ENCODE data around the gene TOM1.
A peak's percentile ranks its signal among the peaks of the same experiment; 100 is the strongest.

The TOM1 gene

DNA sequence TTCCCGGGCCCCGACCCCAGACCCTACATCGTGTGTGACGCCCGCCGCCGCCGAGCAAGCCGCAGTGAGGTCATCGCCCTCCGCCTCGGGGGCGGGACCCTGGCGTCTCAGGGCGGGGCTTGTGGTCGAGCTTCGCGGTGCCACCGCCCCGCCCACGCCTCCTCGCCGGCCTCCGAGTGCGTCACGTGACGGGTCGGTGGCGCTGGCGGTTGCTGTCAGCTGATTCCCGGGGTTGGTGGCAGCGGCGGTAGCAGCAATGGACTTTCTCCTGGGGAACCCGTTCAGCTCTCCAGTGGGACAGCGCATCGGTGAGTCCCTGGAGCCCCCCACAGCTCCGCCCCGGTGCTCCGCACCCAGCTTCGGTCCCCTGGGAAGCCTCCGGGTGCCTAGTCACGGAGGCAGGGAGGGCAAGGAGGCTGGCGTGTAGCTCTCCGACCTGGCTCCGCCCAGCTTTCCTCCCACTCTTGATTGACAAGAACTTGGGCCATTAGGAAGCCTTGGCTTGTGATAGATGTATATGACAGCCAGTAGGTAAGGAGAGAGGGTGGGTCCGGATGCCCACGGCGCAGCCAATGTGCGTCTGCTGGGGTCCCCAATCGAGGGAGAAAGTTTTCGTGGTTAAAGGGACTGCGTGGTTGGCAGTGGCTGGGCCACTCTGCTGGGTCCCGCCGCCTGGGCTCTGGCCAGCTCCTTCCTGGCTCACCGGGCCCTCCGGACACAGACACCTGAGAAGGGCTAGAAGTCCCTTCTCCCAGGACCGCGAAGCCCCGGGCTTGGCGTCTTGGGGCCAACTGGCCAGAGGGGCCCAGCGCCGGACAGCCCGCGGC lies at the start of gene TOM1:
TSS of gene TOM1 (plus strand) at position 222 of the 827 bp plus-strand sequence. CDS start at position 257, 35 bp downstream.
- DNase-seq (ENCODE audit: low read depth): peak; percentile 89

DNA sequence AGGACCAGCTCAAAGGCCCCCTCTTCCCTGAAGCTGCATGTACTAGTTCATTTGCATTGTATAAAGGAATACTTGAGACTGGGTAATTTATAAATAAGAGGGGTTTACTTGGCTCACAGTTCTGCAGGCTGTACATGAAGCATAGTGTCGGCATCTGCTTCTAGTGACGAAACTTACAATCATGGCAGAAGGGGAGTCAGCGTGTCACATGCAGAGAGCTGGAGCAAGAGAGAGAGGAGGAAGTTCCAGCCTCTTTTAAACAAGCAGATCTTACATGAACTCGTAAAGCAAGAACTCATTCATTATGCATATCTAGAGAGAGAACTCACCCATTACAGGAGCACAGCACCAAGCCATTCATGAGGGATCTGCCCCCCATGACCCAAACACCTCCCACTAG lies 49.5 kb upstream of the TOM1 start:
- no peak for DNase-seq (ENCODE audit: low read depth)

DNA sequence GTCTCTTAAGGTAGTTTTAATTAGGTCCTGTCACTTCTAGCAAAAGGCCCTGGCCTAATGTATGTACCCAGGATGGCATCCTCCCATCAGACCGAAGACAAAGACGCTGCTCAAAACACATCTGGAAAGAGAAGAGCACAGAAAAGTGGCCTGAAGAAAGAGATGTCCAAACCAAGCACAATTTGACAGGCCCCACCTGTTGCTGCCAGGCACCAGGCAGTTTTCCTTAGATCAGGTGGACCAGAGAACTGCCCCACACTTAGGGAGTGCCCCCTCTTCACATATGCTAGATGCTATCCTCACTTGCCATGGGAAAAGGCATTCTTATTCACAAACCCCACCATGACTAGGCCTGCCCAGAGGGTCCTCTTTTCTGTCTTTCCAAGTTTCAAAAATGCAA lies 45.7 kb upstream of the TOM1 start:
- DNase-seq (ENCODE audit: low read depth): no peak

DNA sequence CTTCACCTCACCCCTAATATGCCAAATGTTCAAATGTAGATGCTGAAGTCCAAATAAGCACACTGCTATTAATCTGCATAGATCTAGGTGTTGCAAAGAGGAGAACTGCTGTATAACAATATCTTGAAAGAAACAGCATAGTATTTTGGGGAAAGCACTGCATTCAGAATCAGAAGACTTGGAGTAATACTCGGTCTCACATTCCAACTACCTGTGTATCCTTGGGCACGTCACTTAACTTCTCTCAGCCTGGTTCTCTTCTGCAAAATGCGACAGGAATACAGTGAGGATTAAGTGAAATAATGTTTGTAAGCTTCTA lies 42.7 kb upstream of the TOM1 start:
- DNase-seq (ENCODE audit: low read depth): no peak

DNA sequence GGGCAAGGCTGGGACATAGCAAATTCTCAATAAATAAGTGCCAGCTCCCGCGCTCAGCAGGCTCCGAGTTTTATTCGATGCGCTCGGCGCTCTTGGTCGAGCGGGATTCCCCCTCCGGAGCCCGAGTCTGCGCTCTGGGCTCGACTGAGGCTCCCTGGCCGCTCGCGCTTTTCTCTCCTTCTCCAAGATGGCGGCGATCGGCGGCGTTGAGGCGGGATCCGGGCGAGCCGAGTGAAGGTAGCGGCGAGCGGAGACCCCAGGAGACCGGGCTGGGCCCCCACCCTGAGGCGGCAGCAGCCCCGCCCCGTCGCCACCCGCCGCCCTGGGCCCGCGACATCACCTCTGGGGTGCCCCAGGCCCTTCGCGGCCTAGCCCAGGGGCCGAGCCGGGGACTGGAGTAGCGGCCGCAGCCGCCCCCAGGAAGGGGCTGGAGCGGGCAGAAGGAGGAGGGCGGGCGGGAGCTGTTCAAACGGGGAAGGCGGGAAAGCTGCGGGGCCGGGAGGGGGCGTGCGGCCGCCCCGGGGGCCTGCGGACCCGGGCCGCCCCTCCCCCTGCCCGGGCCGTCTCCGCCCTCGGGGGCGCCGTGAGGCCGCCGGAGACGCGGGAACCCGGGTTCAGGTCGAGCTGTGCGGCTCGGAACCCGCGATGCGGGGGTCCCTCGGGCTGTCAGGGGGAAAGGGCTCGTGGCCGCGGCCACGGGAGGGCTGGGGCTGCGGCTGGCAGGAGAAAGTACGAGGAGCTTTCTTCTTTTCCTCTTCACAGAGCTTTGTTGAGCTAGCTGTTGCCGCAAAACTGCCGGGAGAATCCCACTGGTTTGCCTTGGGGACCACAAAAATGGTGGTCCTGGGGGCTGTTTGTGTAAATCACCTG lies 42.1 kb upstream of the TOM1 start, which contains the start of gene HMGXB4:
TSS of gene HMGXB4 (plus strand) at position 173 of the 870 bp plus-strand sequence. CDS start 4,898 bp downstream, outside the sequence.
- peak; percentile 73 for DNase-seq (ENCODE audit: low read depth)

DNA sequence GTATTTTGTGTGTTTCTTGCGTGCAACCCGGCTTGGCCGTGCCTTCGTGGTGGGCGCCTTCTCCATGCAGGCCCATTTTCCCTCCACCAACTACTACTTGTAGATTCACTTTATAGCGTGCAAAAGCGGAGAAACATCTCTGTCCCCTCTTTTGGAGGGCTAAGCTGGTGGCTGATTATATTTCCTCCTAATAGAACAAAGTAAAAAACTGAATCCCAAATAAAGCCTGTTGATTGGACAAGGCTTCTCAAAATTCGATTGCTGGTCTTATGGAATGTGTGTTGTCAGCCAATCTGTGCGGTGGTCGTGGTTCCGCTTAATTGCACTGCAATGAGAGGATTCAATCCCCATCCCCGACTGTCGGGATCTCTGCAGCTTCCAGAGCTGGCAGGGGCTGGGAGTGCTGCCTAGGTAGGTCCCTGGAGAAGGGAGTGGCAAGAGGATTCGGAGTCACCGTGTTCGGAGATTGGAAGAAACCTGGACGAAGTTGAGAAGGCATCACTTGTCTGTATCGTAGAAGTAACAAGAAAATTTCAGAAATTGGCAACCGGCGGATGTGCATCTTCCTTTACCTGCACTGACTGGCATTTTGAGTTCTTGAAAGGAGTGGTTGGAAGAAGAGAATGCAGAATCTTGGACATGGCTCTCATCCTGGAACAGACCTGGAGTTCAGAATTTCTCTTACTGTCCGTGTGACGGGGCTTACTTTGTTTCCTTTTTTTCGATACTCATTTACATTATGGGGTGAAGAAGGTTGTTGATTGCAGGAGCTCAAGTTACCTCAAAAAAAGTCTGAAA lies 41.3 kb upstream of the TOM1 start:
- no peak for DNase-seq (ENCODE audit: low read depth)

DNA sequence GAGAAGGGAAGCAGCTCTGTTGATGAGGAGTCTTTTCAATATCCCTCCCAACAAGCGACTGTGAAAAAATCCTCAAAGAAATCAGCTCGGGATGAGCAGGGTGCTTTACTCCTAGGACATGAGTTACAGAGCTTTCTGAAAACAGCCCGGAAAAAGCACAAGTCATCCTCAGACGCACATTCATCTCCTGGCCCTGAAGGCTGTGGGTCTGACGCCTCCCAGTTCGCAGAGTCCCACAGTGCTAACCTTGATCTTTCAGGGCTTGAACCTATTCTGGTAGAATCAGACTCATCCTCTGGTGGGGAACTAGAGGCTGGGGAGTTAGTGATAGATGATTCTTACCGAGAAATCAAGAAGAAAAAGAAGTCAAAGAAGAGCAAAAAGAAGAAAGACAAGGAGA lies 34.7 kb upstream of the TOM1 start:
- DNase-seq (ENCODE audit: low read depth): no peak

DNA sequence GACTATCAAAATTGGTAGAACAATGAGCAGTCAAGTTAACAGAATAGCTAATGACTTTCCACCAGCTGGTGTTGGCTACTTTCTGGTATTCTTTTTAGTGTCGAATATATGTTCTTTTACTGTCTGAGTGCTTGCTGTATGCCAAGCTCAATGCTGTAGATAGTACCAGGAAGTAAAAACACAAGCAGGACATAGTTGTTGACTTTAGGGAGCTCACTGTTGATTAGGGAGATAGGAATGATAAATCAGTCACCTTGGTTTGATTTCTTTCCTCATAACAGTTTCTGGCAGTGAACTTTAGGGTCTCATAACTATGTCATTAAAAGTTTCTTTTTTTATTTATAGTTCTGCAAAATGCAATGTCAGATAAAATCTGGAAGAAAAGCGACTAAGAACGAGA lies 33.4 kb upstream of the TOM1 start:
- no peak for DNase-seq (ENCODE audit: low read depth)

DNA sequence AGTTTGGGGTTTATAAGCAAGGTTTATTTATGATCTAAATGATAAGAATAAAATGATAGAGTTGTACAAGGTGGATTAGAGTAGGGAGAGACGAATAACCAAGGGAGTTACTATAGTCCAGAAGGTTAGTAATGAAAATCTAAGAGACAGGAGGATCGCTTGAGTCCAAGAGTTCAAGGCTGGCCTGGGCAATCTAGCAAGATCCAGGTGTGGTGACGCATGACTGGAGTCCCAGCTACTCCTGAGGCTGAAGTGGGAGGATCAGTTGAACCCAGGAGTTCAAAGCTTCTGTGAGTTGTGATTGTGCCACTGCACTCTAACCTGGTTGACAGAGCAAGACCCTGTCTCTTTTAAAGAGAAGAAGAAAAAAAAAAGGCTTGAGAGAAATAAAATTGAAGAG lies 30.1 kb upstream of the TOM1 start:
- DNase-seq (ENCODE audit: low read depth): no peak

DNA sequence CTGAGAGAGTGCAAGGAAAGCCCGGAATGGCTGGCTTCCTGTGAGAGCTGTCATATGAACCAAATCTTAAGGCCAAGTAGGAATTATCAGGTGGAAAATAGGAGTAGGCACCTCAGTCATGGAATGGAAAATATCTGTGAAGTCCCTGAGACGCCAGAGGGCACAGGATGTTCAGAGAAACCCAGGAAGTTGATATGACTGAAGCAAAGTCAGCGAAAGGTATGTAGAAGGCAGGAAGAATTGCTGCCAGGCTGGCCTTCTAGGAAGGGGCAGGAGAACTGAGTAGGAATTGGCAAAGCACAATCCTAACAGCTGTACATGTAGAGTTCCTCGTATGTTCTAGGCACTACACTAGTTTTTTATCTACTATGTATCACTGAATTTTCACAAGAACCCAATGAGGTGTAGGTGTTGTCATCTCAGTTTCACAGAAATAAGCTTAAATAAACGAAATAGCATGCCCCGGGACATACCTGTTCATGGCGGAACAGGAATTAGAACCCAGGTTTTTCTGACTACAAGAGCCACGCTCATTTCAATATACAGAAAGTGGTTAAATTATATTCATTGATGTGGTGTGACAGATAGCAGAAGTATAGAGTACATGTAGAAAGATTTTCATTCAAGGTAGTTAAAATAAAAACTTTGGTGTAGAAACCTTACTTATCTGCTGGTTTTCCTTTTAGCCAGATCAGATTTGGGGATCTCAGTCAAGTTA lies 25.4 kb upstream of the TOM1 start:
- DNase-seq (ENCODE audit: low read depth): no peak

DNA sequence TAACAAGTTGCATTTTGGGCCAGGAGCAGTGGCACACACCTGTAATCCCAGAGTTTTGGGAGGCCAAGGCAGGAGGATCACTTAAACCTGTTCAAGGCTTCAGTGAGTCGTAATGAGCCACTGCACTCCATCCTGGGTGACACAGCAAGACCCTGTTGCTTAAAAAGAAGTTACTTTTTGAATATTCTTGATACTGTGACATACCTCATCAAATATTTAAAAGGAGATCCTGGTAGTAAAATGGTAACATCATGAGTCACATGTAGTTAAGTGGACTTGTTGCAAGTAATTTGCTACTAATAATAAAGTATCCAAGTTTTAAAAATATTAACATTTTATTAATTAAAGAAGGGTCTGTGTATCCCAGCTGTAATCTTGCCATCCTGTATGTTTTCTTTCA lies 24.1 kb upstream of the TOM1 start:
- DNase-seq (ENCODE audit: low read depth): no peak

DNA sequence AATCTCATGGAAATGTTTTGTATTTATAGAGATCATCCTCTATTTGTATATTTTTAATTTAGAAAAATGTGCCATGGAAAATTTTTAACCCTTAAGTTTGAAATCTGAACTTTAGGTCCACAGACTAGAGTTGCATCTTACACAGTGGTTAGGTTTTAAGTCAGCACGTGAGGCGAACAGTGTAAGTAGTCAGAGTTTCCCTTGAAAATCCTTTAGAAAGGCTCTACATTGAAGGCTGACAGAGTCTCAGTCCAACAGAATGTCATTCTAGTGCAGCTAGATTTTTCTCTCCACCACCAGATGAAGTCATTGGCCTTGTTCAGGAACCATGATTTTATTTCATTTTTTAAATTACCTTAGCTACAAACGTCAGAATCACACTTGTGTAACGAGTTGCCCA lies 23.7 kb upstream of the TOM1 start:
- no peak for DNase-seq (ENCODE audit: low read depth)

DNA sequence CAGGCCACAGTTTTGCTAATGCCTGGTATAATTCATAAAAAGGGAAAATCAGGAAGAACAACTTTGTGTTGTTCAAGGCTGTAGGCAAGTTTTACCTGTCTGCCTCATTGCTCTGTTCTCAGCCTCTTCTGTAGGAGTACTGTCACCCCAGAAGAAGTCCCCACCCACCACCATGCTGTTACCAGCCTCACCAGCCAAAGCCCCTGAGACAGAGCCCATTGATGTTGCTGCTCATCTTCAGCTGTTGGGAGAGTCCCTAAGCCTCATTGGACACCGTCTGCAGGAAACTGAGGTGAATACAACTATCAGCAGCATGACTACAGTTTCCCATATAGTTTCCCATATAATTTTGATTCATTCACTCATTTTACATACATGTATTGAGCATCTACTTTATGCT lies 11.6 kb upstream of the TOM1 start:
- DNase-seq (ENCODE audit: low read depth): no peak

DNA sequence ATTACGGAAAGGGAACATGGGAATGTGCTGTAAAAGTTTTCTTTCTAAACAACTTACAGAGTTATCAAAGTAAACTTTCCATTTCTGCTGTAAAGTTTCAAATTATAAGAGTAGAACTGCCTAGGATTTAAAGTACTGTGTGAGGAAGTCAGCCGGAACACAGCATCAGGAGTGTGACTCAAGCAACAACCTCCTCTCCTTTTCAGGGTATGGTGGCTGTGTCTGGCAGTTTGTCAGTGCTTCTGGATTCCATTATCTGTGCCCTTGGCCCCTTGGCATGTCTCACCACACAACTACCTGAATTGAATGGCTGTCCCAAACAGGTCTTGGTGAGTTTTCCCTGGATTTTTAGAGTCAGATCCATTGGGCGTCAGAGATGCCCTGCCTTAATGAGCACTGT lies 6.9 kb upstream of the TOM1 start:
- no peak for DNase-seq (ENCODE audit: low read depth)

DNA sequence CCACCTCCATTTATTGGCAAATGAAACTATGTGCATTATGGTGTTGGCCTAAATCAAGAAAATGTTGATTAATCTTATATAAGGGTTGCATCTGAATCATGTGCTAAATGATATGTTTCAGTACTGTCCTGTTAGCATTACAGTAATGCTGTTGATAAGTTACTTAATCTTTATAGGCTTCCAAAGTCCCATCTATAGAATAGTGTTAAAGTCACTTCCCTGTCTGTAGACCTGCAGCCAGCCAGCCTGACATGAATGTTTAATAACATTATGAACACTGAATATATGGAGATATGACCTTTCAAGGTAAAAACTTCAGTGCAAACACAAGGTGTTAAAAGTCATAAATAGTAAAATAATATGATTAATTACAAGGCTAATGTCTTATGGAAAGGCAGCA lies 3.6 kb upstream of the TOM1 start:
- DNase-seq (ENCODE audit: low read depth): no peak

DNA sequence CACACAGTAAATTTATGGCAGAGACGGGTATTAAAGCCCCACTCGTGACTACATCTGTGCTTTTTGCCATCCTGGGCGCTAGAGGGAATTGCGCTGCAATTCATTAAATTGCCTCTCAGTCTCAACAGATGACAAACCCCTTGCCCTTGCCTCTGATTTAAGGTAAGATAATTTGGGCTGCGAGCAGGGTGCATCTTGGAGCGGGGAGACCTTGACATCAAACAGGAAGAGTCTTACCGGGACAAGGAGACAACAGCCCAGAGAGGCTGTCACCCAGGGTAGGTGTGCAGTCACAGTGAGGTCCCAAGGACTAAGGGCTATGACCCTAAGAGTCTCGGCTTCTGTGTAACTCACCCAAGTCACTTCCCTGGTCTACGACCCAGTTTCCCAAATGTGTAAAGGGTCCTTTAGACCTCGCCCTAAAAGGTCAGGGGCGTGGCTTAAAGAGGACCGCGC lies 449 bp upstream of the TOM1 start:
- no peak for DNase-seq (ENCODE audit: low read depth)

DNA sequence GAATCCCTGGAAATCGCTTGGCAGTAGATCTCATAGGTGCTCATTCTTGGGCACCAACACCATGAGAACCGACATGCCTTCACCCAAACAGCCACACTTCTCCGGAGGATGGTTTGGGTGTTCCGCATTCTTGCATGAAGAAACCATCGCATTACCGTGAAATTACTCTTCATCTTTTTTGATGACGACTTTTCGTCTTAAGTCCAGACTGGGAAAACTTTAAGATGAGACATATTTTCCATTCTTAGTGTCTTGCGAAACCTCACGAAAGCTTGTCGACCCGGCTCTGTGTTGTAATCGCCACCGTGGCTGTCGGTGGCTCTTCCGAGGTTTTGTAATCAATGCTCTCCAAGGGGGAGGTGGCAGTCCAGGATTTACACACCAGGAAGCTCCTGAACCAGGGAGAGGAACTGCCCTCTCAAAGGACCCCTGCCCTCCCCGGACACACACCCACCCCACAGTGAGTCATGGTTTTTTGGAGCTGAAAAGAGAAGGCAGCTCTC lies 1.7 kb downstream of the TOM1 start:
- no peak for DNase-seq (ENCODE audit: low read depth)

DNA sequence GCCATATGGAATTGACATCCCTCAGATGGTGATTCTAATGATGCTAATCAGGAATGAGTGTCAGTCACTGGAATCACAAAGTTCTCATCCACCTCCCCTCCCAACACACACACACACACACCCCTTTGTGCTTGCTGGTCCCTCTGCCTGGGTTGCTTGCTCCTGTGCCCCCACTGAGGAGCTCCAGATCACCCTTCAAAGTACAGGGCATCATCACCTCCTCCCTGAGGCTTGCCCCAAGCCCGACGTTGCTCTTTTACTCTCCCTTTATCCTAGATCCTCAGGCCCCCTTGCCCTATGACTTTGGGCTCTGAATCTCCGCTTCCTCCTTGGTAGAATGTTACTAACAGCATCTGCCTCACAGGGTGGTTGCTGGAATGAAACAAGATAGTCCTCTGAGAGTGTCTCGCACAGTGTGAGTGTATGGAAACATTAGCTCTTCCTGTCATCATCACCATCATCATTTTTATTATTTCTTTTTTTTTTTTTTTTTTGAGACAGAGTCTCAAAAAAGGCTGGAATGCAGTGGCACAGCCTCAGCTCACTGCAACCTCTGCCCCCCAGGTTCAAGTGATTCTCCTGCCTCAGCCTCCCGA lies 3.4 kb downstream of the TOM1 start:
- DNase-seq (ENCODE audit: low read depth): no peak

DNA sequence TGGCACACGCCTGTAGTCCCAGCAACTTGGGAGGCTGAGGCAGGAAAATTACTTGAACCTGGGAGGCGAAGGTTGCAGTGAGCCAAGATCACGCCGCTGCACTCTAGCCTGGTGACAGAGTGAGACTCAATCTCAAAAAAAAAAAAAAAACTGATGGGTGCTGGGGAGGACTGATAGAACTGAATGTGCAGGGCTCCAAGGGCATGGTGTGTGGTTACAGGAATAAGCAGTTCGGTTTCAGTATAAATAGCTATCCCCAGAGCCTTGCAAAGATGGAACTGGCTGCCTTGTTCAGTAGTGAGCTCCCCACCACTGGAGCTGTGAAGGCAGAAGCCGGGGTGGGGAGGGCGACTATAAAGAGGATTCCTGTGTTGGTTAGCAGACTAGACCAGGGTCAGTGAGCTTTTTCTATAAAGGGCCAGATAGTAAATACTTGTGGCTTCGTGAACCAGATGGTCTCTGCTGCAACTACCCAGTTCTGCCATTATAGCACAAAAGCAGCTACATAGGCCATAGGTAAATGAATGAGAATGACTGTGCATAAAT lies 5.9 kb downstream of the TOM1 start:
- DNase-seq (ENCODE audit: low read depth): no peak

DNA sequence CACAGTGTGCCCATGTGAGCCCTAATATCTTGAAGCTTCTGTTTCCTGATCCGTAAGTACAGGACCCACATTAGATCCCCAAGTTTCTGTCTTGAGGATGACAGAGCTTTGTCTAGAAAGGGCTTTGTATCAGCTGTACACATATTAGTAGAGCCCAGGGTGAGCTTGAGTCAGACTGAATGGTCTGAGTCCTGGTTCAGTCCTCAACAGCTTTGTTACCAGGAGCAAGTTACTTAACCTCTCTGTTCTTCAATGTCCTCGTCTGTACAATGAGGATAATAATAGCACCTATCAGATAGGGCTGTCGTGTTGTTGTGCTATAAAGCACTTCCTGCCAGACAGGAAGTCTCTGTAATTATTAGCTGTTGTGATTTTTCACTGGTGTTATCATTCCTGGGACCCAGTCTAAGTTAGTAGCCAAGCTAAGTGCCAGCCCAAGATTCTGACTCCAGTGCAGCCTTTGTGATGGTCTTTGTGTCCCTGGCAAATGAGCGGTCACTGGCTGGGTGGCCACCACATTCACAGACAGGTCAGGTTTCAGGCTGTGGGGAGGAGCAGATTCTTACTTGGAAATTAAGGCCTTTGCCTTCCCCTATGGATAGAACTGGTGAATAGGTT lies 6.8 kb downstream of the TOM1 start:
- DNase-seq (ENCODE audit: low read depth): no peak
